ENCODE results near the gene MT1A. TPM values are rescaled to one million over a fixed set of nuclear protein-coding genes. Genes with fewer than 3 reads are reported as not detected.
A peak's percentile ranks its signal among the peaks of the same experiment; 100 is the strongest.
"Not testable (repeated sequence)": the region's sequence is repeated elsewhere in the genome, so short reads cannot be mapped to it uniquely, and the experiment has no call there.

Gene MT1A
- total and polyA plus RNA-seq, 2 donors: 1.2 to 285 TPM

GRCh38 chr16:56617212-56618085 lies 21.0 kb upstream of the MT1A start:
- Histone ChIP-seq H3K27ac (ENCODE audit: low read depth in 1 of 2, low read length in 1 of 2) (no peak overlapping the region), H3K27me3 (ENCODE audit: control insufficient read depth in 2 of 2, insufficient read depth in 1 of 2, low read length in 1 of 2) (peaks cover 15 to 64% of the 10 kb centered on the region in 2 donors), H3K4me1 (ENCODE audit: control insufficient read depth in 2 of 2, insufficient read depth in 2 of 2, low read length in 2 of 2) (peaks cover 0 to 12% of the 10 kb centered on the region in 2 donors), H3K4me3 (ENCODE audit: low read length in 2 of 2) (peak overlapping the region in 1 of 2 donors; percentile 10), H3K36me3 (ENCODE audit: control insufficient read depth in 2 of 2, insufficient read depth in 2 of 2, low read length in 1 of 2) (no peaks in the 10 kb centered on the region), H3K9me3 (ENCODE audit: control insufficient read depth in 2 of 2, insufficient read depth in 1 of 2, low read length in 1 of 2) (no peaks in the 10 kb centered on the region)
- 4% methylated on average over 41 of the region's 41 CpGs for WGBS
- peak in 4 of 9 donors; percentile 25 to 51 (median 37) for DNase-seq (ENCODE audit: low read depth in 6 of 9, low spot score in 9 of 9)

GRCh38 chr16:56618138-56618537 lies 20.3 kb upstream of the MT1A start:
- no peak overlapping the region for H3K27ac ChIP-seq (ENCODE audit: low read depth in 1 of 2, low read length in 1 of 2)
- peaks cover 15 to 68% of the 10 kb centered on the region in 2 donors for H3K27me3 ChIP-seq (ENCODE audit: control insufficient read depth in 2 of 2, insufficient read depth in 1 of 2, low read length in 1 of 2)
- DNase-seq (ENCODE audit: low read depth in 6 of 9, low spot score in 9 of 9): no peak
- H3K9me3 ChIP-seq (ENCODE audit: control insufficient read depth in 2 of 2, insufficient read depth in 1 of 2, low read length in 1 of 2): no peaks in the 10 kb centered on the region
- 51% methylated on average over 6 of the region's 6 CpGs for WGBS
- H3K4me3 ChIP-seq (ENCODE audit: low read length in 2 of 2): no peak overlapping the region
- no peaks in the 10 kb centered on the region for H3K36me3 ChIP-seq (ENCODE audit: control insufficient read depth in 2 of 2, insufficient read depth in 2 of 2, low read length in 1 of 2)
- H3K4me1 ChIP-seq (ENCODE audit: control insufficient read depth in 2 of 2, insufficient read depth in 2 of 2, low read length in 2 of 2): peaks cover 0 to 12% of the 10 kb centered on the region in 2 donors

GRCh38 chr16:56620339-56620897 lies 18.0 kb upstream of the MT1A start:
- Histone ChIP-seq H3K36me3 (ENCODE audit: control insufficient read depth in 2 of 2, insufficient read depth in 2 of 2, low read length in 1 of 2) (no peaks in the 10 kb centered on the region), H3K9me3 (ENCODE audit: control insufficient read depth in 2 of 2, insufficient read depth in 1 of 2, low read length in 1 of 2) (no peaks in the 10 kb centered on the region), H3K27ac (ENCODE audit: low read depth in 1 of 2, low read length in 1 of 2) (no peak overlapping the region), H3K4me3 (ENCODE audit: low read length in 2 of 2) (no peak overlapping the region), H3K4me1 (ENCODE audit: control insufficient read depth in 2 of 2, insufficient read depth in 2 of 2, low read length in 2 of 2) (peaks cover 0 to 12% of the 10 kb centered on the region in 2 donors), H3K27me3 (ENCODE audit: control insufficient read depth in 2 of 2, insufficient read depth in 1 of 2, low read length in 1 of 2) (peaks cover 26 to 83% of the 10 kb centered on the region in 2 donors)
- 90% methylated on average over 8 of the region's 8 CpGs for WGBS
- DNase-seq (ENCODE audit: low read depth in 6 of 9, low spot score in 9 of 9): no peak

- H3K9me3 ChIP-seq (ENCODE audit: control insufficient read depth in 2 of 2, insufficient read depth in 1 of 2, low read length in 1 of 2); H3K4me3 ChIP-seq (ENCODE audit: low read length in 2 of 2); DNase-seq (ENCODE audit: low read depth in 6 of 9, low spot score in 9 of 9); H3K36me3 ChIP-seq (ENCODE audit: control insufficient read depth in 2 of 2, insufficient read depth in 2 of 2, low read length in 1 of 2); H3K27ac ChIP-seq (ENCODE audit: low read depth in 1 of 2, low read length in 1 of 2): not testable (repeated sequence)
- WGBS: 87% methylated on average over 4 of the region's 4 CpGs
- Histone ChIP-seq H3K27me3 (ENCODE audit: control insufficient read depth in 2 of 2, insufficient read depth in 1 of 2, low read length in 1 of 2) (peaks cover 33 to 84% of the 10 kb centered on the region in 2 donors), H3K4me1 (ENCODE audit: control insufficient read depth in 2 of 2, insufficient read depth in 2 of 2, low read length in 2 of 2) (peaks cover 0 to 14% of the 10 kb centered on the region in 2 donors)
Measured at GRCh38 chr16:56621665-56622445, 16.6 kb upstream of the MT1A start.

GRCh38 chr16:56623184-56623583 lies 15.3 kb upstream of the MT1A start:
- H3K9me3 ChIP-seq (ENCODE audit: control insufficient read depth in 2 of 2, insufficient read depth in 1 of 2, low read length in 1 of 2); H3K4me3 ChIP-seq (ENCODE audit: low read length in 2 of 2); H3K36me3 ChIP-seq (ENCODE audit: control insufficient read depth in 2 of 2, insufficient read depth in 2 of 2, low read length in 1 of 2); H3K4me1 ChIP-seq (ENCODE audit: control insufficient read depth in 2 of 2, insufficient read depth in 2 of 2, low read length in 2 of 2); H3K27ac ChIP-seq (ENCODE audit: low read depth in 1 of 2, low read length in 1 of 2); DNase-seq (ENCODE audit: low read depth in 6 of 9, low spot score in 9 of 9): not testable (repeated sequence)
- H3K27me3 ChIP-seq (ENCODE audit: control insufficient read depth in 2 of 2, insufficient read depth in 1 of 2, low read length in 1 of 2): peaks cover 35 to 81% of the 10 kb centered on the region in 2 donors
- 97% methylated on average over 5 of the region's 5 CpGs for WGBS

GRCh38 chr16:56623637-56624036 lies 14.8 kb upstream of the MT1A start:
- H3K4me1 ChIP-seq (ENCODE audit: control insufficient read depth in 2 of 2, insufficient read depth in 2 of 2, low read length in 2 of 2): peaks cover 0 to 5% of the 10 kb centered on the region in 2 donors
- peaks cover 32 to 81% of the 10 kb centered on the region in 2 donors for H3K27me3 ChIP-seq (ENCODE audit: control insufficient read depth in 2 of 2, insufficient read depth in 1 of 2, low read length in 1 of 2)
- DNase-seq (ENCODE audit: low read depth in 6 of 9, low spot score in 9 of 9): no peak
- no peak overlapping the region for H3K27ac ChIP-seq (ENCODE audit: low read depth in 1 of 2, low read length in 1 of 2)
- 96% methylated on average over 2 of the region's 2 CpGs for WGBS
- H3K9me3 ChIP-seq (ENCODE audit: control insufficient read depth in 2 of 2, insufficient read depth in 1 of 2, low read length in 1 of 2): no peaks in the 10 kb centered on the region
- H3K36me3 ChIP-seq (ENCODE audit: control insufficient read depth in 2 of 2, insufficient read depth in 2 of 2, low read length in 1 of 2): no peaks in the 10 kb centered on the region
- no peak overlapping the region for H3K4me3 ChIP-seq (ENCODE audit: low read length in 2 of 2)

GRCh38 chr16:56625140-56625942 lies 13.1 kb upstream of the MT1A start, which contains the start of gene MT1E:
Gene MT1E, plus strand, starts transcription at chr16:56625781. Its CDS starts 71 bp downstream, at chr16:56625852.
- H3K4me1 ChIP-seq (ENCODE audit: control insufficient read depth in 2 of 2, insufficient read depth in 2 of 2, low read length in 2 of 2): peaks cover 0 to 5% of the 10 kb centered on the region in 2 donors
- no peaks in the 10 kb centered on the region for H3K9me3 ChIP-seq (ENCODE audit: control insufficient read depth in 2 of 2, insufficient read depth in 1 of 2, low read length in 1 of 2)
- H3K27ac ChIP-seq (ENCODE audit: low read depth in 1 of 2, low read length in 1 of 2): no peak within 1 kb of the TSS
- peaks cover 39 to 82% of the 10 kb centered on the region in 2 donors for H3K27me3 ChIP-seq (ENCODE audit: control insufficient read depth in 2 of 2, insufficient read depth in 1 of 2, low read length in 1 of 2)
- 4% methylated on average over 62 of the region's 62 CpGs for WGBS
- peak within 1 kb of the TSS in 1 of 2 donors; percentile 33 for H3K4me3 ChIP-seq (ENCODE audit: low read length in 2 of 2)
- no peaks in the 10 kb centered on the region for H3K36me3 ChIP-seq (ENCODE audit: control insufficient read depth in 2 of 2, insufficient read depth in 2 of 2, low read length in 1 of 2)
- DNase-seq (ENCODE audit: low read depth in 6 of 9, low spot score in 9 of 9): no peak

GRCh38 chr16:56625943-56626654 lies 12.4 kb upstream of the MT1A start:
- H3K9me3 ChIP-seq (ENCODE audit: control insufficient read depth in 2 of 2, insufficient read depth in 1 of 2, low read length in 1 of 2): no peaks in the 10 kb centered on the region
- no peaks in the 10 kb centered on the region for H3K36me3 ChIP-seq (ENCODE audit: control insufficient read depth in 2 of 2, insufficient read depth in 2 of 2, low read length in 1 of 2)
- H3K4me1 ChIP-seq (ENCODE audit: control insufficient read depth in 2 of 2, insufficient read depth in 2 of 2, low read length in 2 of 2): peaks cover 0 to 5% of the 10 kb centered on the region in 2 donors
- H3K4me3 ChIP-seq (ENCODE audit: low read length in 2 of 2): no peak overlapping the region
- no peak overlapping the region for H3K27ac ChIP-seq (ENCODE audit: low read depth in 1 of 2, low read length in 1 of 2)
- 16% methylated on average over 16 of the region's 16 CpGs for WGBS
- peaks cover 46 to 88% of the 10 kb centered on the region in 2 donors for H3K27me3 ChIP-seq (ENCODE audit: control insufficient read depth in 2 of 2, insufficient read depth in 1 of 2, low read length in 1 of 2)
- DNase-seq (ENCODE audit: low read depth in 6 of 9, low spot score in 9 of 9): no peak
